ENCODE data around the gene PTPRD.

Gene PTPRD

GRCh38 chr9:8764051-8764450 lies 1848.8 kb downstream of the PTPRD start:
- TF ChIP-seq CTCF (IDR thresholded peaks at IDR 0.05; ENCODE audit: extremely low read depth, insufficient read depth, missing control alignments), result no peak
- in situ Hi-C loops (cut with MboI; ENCODE audit: low pct_unique_long_range_greater_than_20kb, low sequenced_read_pairs, unreplicated experiment), result no loop called here
- DNase-seq (ENCODE audit: low spot score), result no peak

- TF ChIP-seq CTCF (IDR thresholded peaks at IDR 0.05; ENCODE audit: extremely low read depth, insufficient read depth, missing control alignments), result no peak
- no peak for DNase-seq (ENCODE audit: low spot score)
- in situ Hi-C loops (cut with MboI; ENCODE audit: low pct_unique_long_range_greater_than_20kb, low sequenced_read_pairs, unreplicated experiment), result no loop called here
Measured at GRCh38 chr9:8762479-8763085, 1850.2 kb downstream of the PTPRD start.

- no peak for DNase-seq (ENCODE audit: low spot score)
- in situ Hi-C loops (cut with MboI; ENCODE audit: low pct_unique_long_range_greater_than_20kb, low sequenced_read_pairs, unreplicated experiment), result no loop called here
- no peak for TF ChIP-seq CTCF (IDR thresholded peaks at IDR 0.05; ENCODE audit: extremely low read depth, insufficient read depth, missing control alignments)
Measured at GRCh38 chr9:8760000-8760767, 1852.6 kb downstream of the PTPRD start.

- no peak for TF ChIP-seq CTCF (IDR thresholded peaks at IDR 0.05; ENCODE audit: extremely low read depth, insufficient read depth, missing control alignments)
- in situ Hi-C loops (cut with MboI; ENCODE audit: low pct_unique_long_range_greater_than_20kb, low sequenced_read_pairs, unreplicated experiment), result no loop called here
- DNase-seq (ENCODE audit: low spot score), result no peak
Measured at GRCh38 chr9:8757881-8758280, 1854.9 kb downstream of the PTPRD start.

- no peak for DNase-seq (ENCODE audit: low spot score)
Measured at GRCh38 chr9:8754751-8755150, 1858.1 kb downstream of the PTPRD start.

GRCh38 chr9:8751406-8751930 lies 1861.3 kb downstream of the PTPRD start:
- in situ Hi-C loops (cut with MboI; ENCODE audit: low pct_unique_long_range_greater_than_20kb, low sequenced_read_pairs, unreplicated experiment), result no loop called here
- DNase-seq (ENCODE audit: low spot score), result no peak

More at GRCh38 chr9:8754751-8755150, 1858.1 kb downstream of the PTPRD start:
- in situ Hi-C loops (cut with MboI; ENCODE audit: low pct_unique_long_range_greater_than_20kb, low sequenced_read_pairs, unreplicated experiment), result no loop called here
- TF ChIP-seq CTCF (IDR thresholded peaks at IDR 0.05; ENCODE audit: extremely low read depth, insufficient read depth, missing control alignments), result no peak

More at GRCh38 chr9:8751406-8751930, 1861.3 kb downstream of the PTPRD start:
- TF ChIP-seq CTCF (IDR thresholded peaks at IDR 0.05; ENCODE audit: extremely low read depth, insufficient read depth, missing control alignments), result no peak

All from GM13977 (cell line).